IMR-90 (cell line): Measurements from ENCODE around the gene ADAM12. TPM values are rescaled to one million over a fixed set of nuclear protein-coding genes. Genes with fewer than 3 reads are reported as not detected.

Source experiments
- ATAC-seq: fragments of 200-7000 bp; cut with Tn5 transposase; 2 replicates; pipeline ENCODE4 v1.9.1; 2020; ENCODE audit warnings: low read depth, mild to moderate bottlenecking, moderate library complexity
- BruUV-seq: library from RNA; stranded (reverse); fragments of 400-500 nt; replicated peaks from 2 replicates; lab custom pipeline; 2021; lab: Mats Ljungman, UMichigan
- CTCF ChIA-PET: fragments of 300-600 bp; formaldehyde crosslinking; extraction: SDS; loops from one replicate; lab custom pipeline; 2021; ENCODE audit warnings: antibody characterized with exemption; lab: Yijun Ruan, JAX
- POLR2A ChIA-PET: fragments of 300-600 bp; sonication (Branson Sonifier 250); formaldehyde crosslinking; loops from one replicate; lab custom pipeline; 2022; ENCODE audit warnings: antibody characterized with exemption; ENCODE audit not compliant: unreplicated experiment; lab: Charles Lee
- DNase-seq: peaks from one replicate; pipeline ENCODE4 v3.0.0; 2013
- H2AFZ ChIP-seq: replicated peaks from 2 replicates; pipeline ENCODE3; 2013; ENCODE audit warnings: low read length, mild to moderate bottlenecking; ENCODE audit not compliant: poor library complexity
- H2AK5ac ChIP-seq: 2 replicates; pipeline ENCODE4 v1.6.1; 2013; ENCODE audit warnings: low read depth, low read length, inconsistent platforms
- H2AK9ac ChIP-seq: replicated peaks from 2 replicates; pipeline ENCODE3; 2013; ENCODE audit warnings: mild to moderate bottlenecking, low read depth, low read length, moderate library complexity; ENCODE audit not compliant: poor library complexity
- H2BK120ac ChIP-seq: 2 replicates; pipeline ENCODE4 v1.6.1; 2013; ENCODE audit warnings: low read depth, low read length, inconsistent platforms
- H2BK15ac ChIP-seq: 3 replicates; pipeline ENCODE4 v1.6.1; 2013; ENCODE audit warnings: low read depth, low read length, inconsistent platforms
- H2BK20ac ChIP-seq: 2 replicates; pipeline ENCODE4 v1.6.1; 2013; ENCODE audit warnings: low read depth, mild to moderate bottlenecking, inconsistent platforms, low read length, moderate library complexity
- H2BK5ac ChIP-seq: 2 replicates; pipeline ENCODE4 v1.6.1; 2013; ENCODE audit warnings: mild to moderate bottlenecking, low read depth, low read length, inconsistent platforms; ENCODE audit not compliant: poor library complexity, severe bottlenecking
- H3K14ac ChIP-seq: replicated peaks from 2 replicates; pipeline ENCODE4 v1.6.1; 2013; ENCODE audit warnings: low read depth, low read length, inconsistent platforms
- H3K18ac ChIP-seq: 2 replicates; pipeline ENCODE4 v1.6.1; 2013; ENCODE audit warnings: low read depth, low read length, control low read depth
- H3K23ac ChIP-seq: 2 replicates; pipeline ENCODE4 v1.6.1; 2013; ENCODE audit warnings: low read depth, low read length, inconsistent platforms
- H3K27ac ChIP-seq: 2 replicates; pipeline ENCODE4 v1.5.1; 2013; ENCODE audit warnings: mild to moderate bottlenecking, control low read depth, low read length; ENCODE audit not compliant: insufficient read depth
- H3K27me3 ChIP-seq: 2 replicates; pipeline ENCODE4 v1.6.1; 2013; ENCODE audit warnings: low read length; ENCODE audit not compliant: control insufficient read depth, insufficient read depth
- H3K36me3 ChIP-seq: 2 replicates; pipeline ENCODE4 v1.6.1; 2013; ENCODE audit warnings: low read length, mixed read lengths; ENCODE audit not compliant: control insufficient read depth, insufficient read depth
- H3K4ac ChIP-seq: 2 replicates; pipeline ENCODE4 v1.6.1; 2013; ENCODE audit warnings: low read depth, low read length, inconsistent platforms
- H3K4me1 ChIP-seq: 2 replicates; pipeline ENCODE4 v1.6.1; 2013; ENCODE audit warnings: low read length, mixed read lengths; ENCODE audit not compliant: control insufficient read depth, insufficient read depth
- H3K4me2 ChIP-seq: 2 replicates; pipeline ENCODE4 v1.6.1; 2013; ENCODE audit warnings: low read depth, mild to moderate bottlenecking, control low read depth, low read length, moderate library complexity
- H3K4me3 ChIP-seq: 2 replicates; pipeline ENCODE4 v1.5.1; 2013; ENCODE audit warnings: low read depth, mild to moderate bottlenecking, control low read depth, low read length, moderate library complexity; ENCODE audit not compliant: insufficient read depth
- H3K56ac ChIP-seq: 2 replicates; pipeline ENCODE4 v1.6.1; 2013; ENCODE audit warnings: low read length, inconsistent platforms; ENCODE audit not compliant: insufficient read depth; ENCODE audit errors: extremely low read depth
- H3K79me1 ChIP-seq, 2 experiments: 2 replicates each; pipeline ENCODE4 v1.6.1; 2013; ENCODE audit warnings: low read length in 2 of 2, inconsistent platforms in 1 of 2, low read depth in 1 of 2
- H3K9ac ChIP-seq: 2 replicates; pipeline ENCODE4 v1.6.1; 2013; ENCODE audit warnings: low read depth, low read length, control low read depth
- H3K9me1 ChIP-seq: 2 replicates; pipeline ENCODE4 v1.6.1; 2013; ENCODE audit warnings: low read length, inconsistent platforms; ENCODE audit not compliant: insufficient read depth
- H3K9me3 ChIP-seq: 2 replicates; pipeline ENCODE4 v1.6.1; 2013; ENCODE audit warnings: low read length; ENCODE audit not compliant: control insufficient read depth, insufficient read depth
- H4K20me1 ChIP-seq: 2 replicates; pipeline ENCODE4 v1.6.1; 2013; ENCODE audit warnings: low read length, inconsistent platforms; ENCODE audit not compliant: insufficient read depth
- H4K5ac ChIP-seq: 2 replicates; pipeline ENCODE4 v1.6.1; 2013; ENCODE audit warnings: mild to moderate bottlenecking, low read depth, low read length, control low read depth
- H4K8ac ChIP-seq, 2 experiments: 2 replicates each; pipeline ENCODE4 v1.6.1; 2013; ENCODE audit warnings: low read depth in 2 of 2, low read length in 2 of 2, control low read depth in 1 of 2, inconsistent platforms in 1 of 2
- H4K91ac ChIP-seq: 2 replicates; pipeline ENCODE4 v1.6.1; 2013; ENCODE audit warnings: low read depth, low read length, inconsistent platforms; ENCODE audit not compliant: insufficient read depth
- BHLHE40 ChIP-seq: fragments of 150-350 bp; IDR thresholded peaks from 2 replicates; pipeline ENCODE4 v1.6.1; 2016; ENCODE audit warnings: mild to moderate bottlenecking, low read depth, low read length
- CEBPB ChIP-seq: IDR thresholded peaks from 2 replicates; pipeline ENCODE4 v1.6.1; 2012; ENCODE audit warnings: low read depth, low read length, improper control_type of control experiment
- CHD1 ChIP-seq: IDR thresholded peaks from 2 replicates; pipeline ENCODE4 v1.6.1; 2012; ENCODE audit warnings: low read depth, low read length, improper control_type of control experiment
- ELK1 ChIP-seq: fragments of 150-350 bp; IDR thresholded peaks from 2 replicates; pipeline ENCODE4 v1.6.1; 2016; ENCODE audit warnings: low read depth, mild to moderate bottlenecking, low read length, moderate library complexity, borderline replicate concordance
- FOS ChIP-seq: fragments of 150-350 bp; IDR thresholded peaks from 2 replicates; pipeline ENCODE4 v1.6.1; 2016; ENCODE audit warnings: low read depth, low read length
- MAFK ChIP-seq: IDR thresholded peaks from 2 replicates; pipeline ENCODE4 v1.6.1; 2012; ENCODE audit warnings: low read depth, low read length, improper control_type of control experiment
- MAZ ChIP-seq: IDR thresholded peaks from 2 replicates; pipeline ENCODE4 v1.6.1; 2012; ENCODE audit warnings: low read depth, mild to moderate bottlenecking, low read length, improper control_type of control experiment, moderate library complexity, borderline replicate concordance
- MXI1 ChIP-seq: IDR thresholded peaks from 2 replicates; pipeline ENCODE4 v1.6.1; 2012; ENCODE audit warnings: low read depth, mild to moderate bottlenecking, low read length, moderate library complexity, borderline replicate concordance
- NFE2L2 ChIP-seq: fragments of 150-350 bp; IDR thresholded peaks from 2 replicates; pipeline ENCODE4 v1.6.1; 2016; ENCODE audit warnings: low read depth, mild to moderate bottlenecking, low read length
- POLR2A ChIP-seq: IDR thresholded peaks from 2 replicates; pipeline ENCODE4 v1.6.1; 2012; ENCODE audit warnings: mild to moderate bottlenecking, low read depth, low read length
- RAD21 ChIP-seq: IDR thresholded peaks from 2 replicates; pipeline ENCODE4 v1.6.1; 2012; ENCODE audit warnings: low read length, improper control_type of control experiment
- RCOR1 ChIP-seq: IDR thresholded peaks from 2 replicates; pipeline ENCODE4 v1.6.1; 2012; ENCODE audit warnings: mild to moderate bottlenecking, low read length, improper control_type of control experiment; ENCODE audit not compliant: insufficient replicate concordance
- RFX5 ChIP-seq: IDR thresholded peaks from 2 replicates; pipeline ENCODE4 v1.8.0; 2012; ENCODE audit warnings: low read depth, mild to moderate bottlenecking, low read length, moderate library complexity
- SMC3 ChIP-seq: fragments of 150-350 bp; IDR thresholded peaks from 2 replicates; pipeline ENCODE4 v1.6.1; 2016; ENCODE audit warnings: low read depth, mild to moderate bottlenecking, antibody characterized with exemption, low read length, moderate library complexity
- WGBS, 2 experiments: methylation state at CpG; one replicate each; pipeline versions ENCODE4 v1.1.5 to v1.1.7; 2013; ENCODE audit warnings: missing lambda C conversion rate in 2 of 2; ENCODE audit not compliant: insufficient read length in 1 of 2; ENCODE audit errors: extremely low coverage in 2 of 2; 5-methylcytosine and 5-hydroxymethylcytosine counted together
- dilution Hi-C: fragments of 300-500 bp; cut with HindIII; formaldehyde crosslinking; loops from one replicate; pipeline ENCODE4 v1.14.3; 2018; ENCODE audit warnings: low sequenced_read_pairs; ENCODE audit not compliant: unreplicated experiment
- in situ Hi-C: fragments of 300-500 bp; cut with MboI; formaldehyde crosslinking; loops from 3 replicates; pipeline ENCODE4 v1.14.3; 2019; ENCODE audit warnings: low sequenced_read_pairs, inconsistent platforms, mixed read lengths
- intact Hi-C: fragments of 100-400 bp; cut with micrococcal nuclease; formaldehyde crosslinking; loops from 2 replicates; pipeline ENCODE4 v1.10.0; 2022
- polyA plus RNA-seq, 3 experiments: library from polyadenylated mRNA; depleted of rRNA; stranded (reverse); fragments of >200 nt; gene quantifications; 2 replicates each; pipeline ENCODE4 v1.2.3, GENCODE V29; 2012; ENCODE audit warnings: low replicate concordance in 1 of 3
- total RNA-seq: library from RNA; depleted of rRNA; stranded (reverse); fragments of >200 nt; gene quantifications from 2 replicates; pipeline ENCODE4 v1.2.3, GENCODE V29; 2012
- TF ChIP-seq, protein P1 (sequence below): fragments of 150-350 bp; IDR thresholded peaks from 2 replicates; pipeline ENCODE4 v1.6.1; 2017; ENCODE audit warnings: mild to moderate bottlenecking, antibody characterized with exemption, low read length, low read depth
- TF ChIP-seq, protein P2 (sequence below): conservative IDR thresholded peaks from 2 replicates; pipeline ENCODE4 v1.5.1; 2012; ENCODE audit warnings: mild to moderate bottlenecking, low read depth, low read length, improper control_type of control experiment

ADAM12 gene
- total and polyA plus RNA-seq, 2 of the 4 experiments (the other 2 are of a cell fraction): 9.6 to 10.2 TPM

- Histone ChIP-seq H2AK5ac (no peak overlapping the region), H2BK5ac (no peak overlapping the region), H2AFZ (no peak overlapping the region), H3K4me3 (no peak overlapping the region), H3K4me2 (no peak overlapping the region), H3K36me3 (no peaks in the 10 kb centered on the region), H3K9me1 (no peaks in the 10 kb centered on the region), H3K27ac (no peak overlapping the region), H2BK15ac (no peak overlapping the region), H2AK9ac (no peak overlapping the region), H4K91ac (no peak overlapping the region), H4K5ac (no peak overlapping the region), H3K9me3 (no peaks in the 10 kb centered on the region), H4K8ac (no peak overlapping the region), H3K79me1 (no peaks in the 10 kb centered on the region), H3K4ac (no peak overlapping the region), H3K14ac (no peak overlapping the region), H3K56ac (no peak overlapping the region), H3K18ac (no peak overlapping the region), H2BK20ac (no peak overlapping the region), H2BK120ac (no peak overlapping the region), H4K20me1 (no peaks in the 10 kb centered on the region), H3K4me1 (peaks cover 9% of the 10 kb centered on the region), H3K27me3 (no peaks in the 10 kb centered on the region), H3K9ac (no peak overlapping the region), H3K23ac (no peak overlapping the region)
- DNase-seq (no peak), ATAC-seq (no peak)
- in situ Hi-C loops (no loop called here), intact Hi-C loops (no loop called here), dilution Hi-C loops (no loop called here)
- ChIA-PET POLR2A (no interaction called here), CTCF (no interaction called here)
- TF ChIP-seq FOS: no peak
- no peak for TF ChIP-seq RCOR1
- no peak for TF ChIP-seq CEBPB
- no peak for TF ChIP-seq ELK1
- TF ChIP-seq CHD1: no peak
- no peak for TF ChIP-seq RAD21
- TF ChIP-seq, protein P1, sequence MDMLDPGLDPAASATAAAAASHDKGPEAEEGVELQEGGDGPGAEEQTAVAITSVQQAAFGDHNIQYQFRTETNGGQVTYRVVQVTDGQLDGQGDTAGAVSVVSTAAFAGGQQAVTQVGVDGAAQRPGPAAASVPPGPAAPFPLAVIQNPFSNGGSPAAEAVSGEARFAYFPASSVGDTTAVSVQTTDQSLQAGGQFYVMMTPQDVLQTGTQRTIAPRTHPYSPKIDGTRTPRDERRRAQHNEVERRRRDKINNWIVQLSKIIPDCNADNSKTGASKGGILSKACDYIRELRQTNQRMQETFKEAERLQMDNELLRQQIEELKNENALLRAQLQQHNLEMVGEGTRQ: no peak
- TF ChIP-seq MAZ: no peak
- no peak for TF ChIP-seq SMC3
- no peak for TF ChIP-seq MXI1
- no peak for TF ChIP-seq NFE2L2
- TF ChIP-seq, protein P2, sequence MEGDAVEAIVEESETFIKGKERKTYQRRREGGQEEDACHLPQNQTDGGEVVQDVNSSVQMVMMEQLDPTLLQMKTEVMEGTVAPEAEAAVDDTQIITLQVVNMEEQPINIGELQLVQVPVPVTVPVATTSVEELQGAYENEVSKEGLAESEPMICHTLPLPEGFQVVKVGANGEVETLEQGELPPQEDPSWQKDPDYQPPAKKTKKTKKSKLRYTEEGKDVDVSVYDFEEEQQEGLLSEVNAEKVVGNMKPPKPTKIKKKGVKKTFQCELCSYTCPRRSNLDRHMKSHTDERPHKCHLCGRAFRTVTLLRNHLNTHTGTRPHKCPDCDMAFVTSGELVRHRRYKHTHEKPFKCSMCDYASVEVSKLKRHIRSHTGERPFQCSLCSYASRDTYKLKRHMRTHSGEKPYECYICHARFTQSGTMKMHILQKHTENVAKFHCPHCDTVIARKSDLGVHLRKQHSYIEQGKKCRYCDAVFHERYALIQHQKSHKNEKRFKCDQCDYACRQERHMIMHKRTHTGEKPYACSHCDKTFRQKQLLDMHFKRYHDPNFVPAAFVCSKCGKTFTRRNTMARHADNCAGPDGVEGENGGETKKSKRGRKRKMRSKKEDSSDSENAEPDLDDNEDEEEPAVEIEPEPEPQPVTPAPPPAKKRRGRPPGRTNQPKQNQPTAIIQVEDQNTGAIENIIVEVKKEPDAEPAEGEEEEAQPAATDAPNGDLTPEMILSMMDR: no peak
- no peak for TF ChIP-seq MAFK
- no peak for TF ChIP-seq POLR2A
- no peak for TF ChIP-seq BHLHE40
- TF ChIP-seq RFX5: no peak
- no CpG with 5 or more reads among the region's 9 CpGs for WGBS, 2 experiments
- BruUV-seq: no TSS peak
Measured at GRCh38 chr10:126312167-126312566, 76.1 kb downstream of the ADAM12 start.
